Measurements from ENCODE around the gene TNNT1. TPM values are rescaled to one million over a fixed set of nuclear protein-coding genes. Genes with fewer than 3 reads are reported as not detected.

TNNT1 gene
- total RNA-seq, 1 experiment from 2014 or later: 188 TPM

GRCh38 chr19:55083004-55083850, 65.8 kb downstream of the TNNT1 start:
- H3K27ac ChIP-seq (ENCODE audit: low read depth, low read length): no peak overlapping the region
- TF ChIP-seq CBX3 (IDR thresholded peaks at IDR 0.05; ENCODE audit: low read depth) (no peak), RAD21 (IDR thresholded peaks at IDR 0.05; ENCODE audit: low read depth) (no peak), ATF3 (IDR thresholded peaks at IDR 0.05) (no peak), CEBPB (IDR thresholded peaks at IDR 0.05; ENCODE audit: low read depth) (no peak), YY1 (IDR thresholded peaks at IDR 0.05; ENCODE audit: extremely low read depth, insufficient replicate concordance, low read depth, low read length) (no peak), SIN3A (IDR thresholded peaks at IDR 0.05; ENCODE audit: low read depth) (no peak)
- H3K9me3 ChIP-seq (ENCODE audit: control insufficient read depth in 1 of 2, insufficient read depth in 1 of 2, low read depth in 1 of 2, low read length in 2 of 2): no peaks in the 10 kb centered on the region
- H3K36me3 ChIP-seq (ENCODE audit: control insufficient read depth in 1 of 2, insufficient read depth in 2 of 2, low read length in 2 of 2): peaks cover 0 to 7% of the 10 kb centered on the region in 2 experiments; a peak in 1 of 4 replicates
- no peaks in the 10 kb centered on the region for H4K20me1 ChIP-seq (ENCODE audit: insufficient read depth)
- H3K4me1 ChIP-seq (ENCODE audit: control insufficient read depth in 1 of 2, insufficient read depth in 2 of 2, low read length in 2 of 2): peaks cover 8 to 34% of the 10 kb centered on the region in 2 experiments
- POLR2A ChIA-PET: no interaction called here
- no peaks in the 10 kb centered on the region for H3K27me3 ChIP-seq (ENCODE audit: insufficient read depth, low read length)
- CTCF ChIA-PET: no interaction called here
- H2AFZ ChIP-seq (ENCODE audit: low read depth, low read length, poor library complexity, severe bottlenecking): no peak overlapping the region
- DNase-seq (ENCODE audit: low read depth, low spot score): no peak
- ATAC-seq: no peak
- no TSS peak for BruUV-seq (replicated peaks)
- no peak overlapping the region for H3K4me3 ChIP-seq (replicated peaks in 1 of 2; ENCODE audit: low read depth in 1 of 2, low read length in 2 of 2)
- H3K79me2 ChIP-seq (ENCODE audit: insufficient read depth, low read length): no peaks in the 10 kb centered on the region; the same call in 1 of the 2 replicates
- no peak overlapping the region for H3K9ac ChIP-seq (ENCODE audit: low read length)
- H3K4me2 ChIP-seq (ENCODE audit: low read length): no peak overlapping the region
- intact Hi-C loops (cut with micrococcal nuclease): loop anchor here (5.0 kb wide), 1 partner anchor 74 kb away; the partner anchor contains the start of gene TNNI3
- RAD21 ChIA-PET (ENCODE audit: low non-redundant PET in 1 of 2, low total read pairs in 2 of 2, uncharacterized antibody in 2 of 2, unreplicated experiment in 2 of 2): no interaction called here
- H3K9me2 ChIP-seq (ENCODE audit: insufficient read depth): no peaks in the 10 kb centered on the region

Small RNA genes within 50 kb of the gene (microRNA-seq; reads per million reads assigned to microRNA genes)
- not detected for gene MIR7975 (ENCODE audit: borderline number of aligned reads)

Other genes starting within 250 kb of the TNNT1 start
- gene NCR1, start 243.1 kb downstream of the TNNT1 start, total RNA-seq (2021; ENCODE audit: unreplicated experiment): not detected
- gene NLRP7, start 201.7 kb downstream of the TNNT1 start, total RNA-seq (2021; ENCODE audit: unreplicated experiment): not detected
- gene NLRP2, start 182.8 kb downstream of the TNNT1 start, total RNA-seq (2021; ENCODE audit: unreplicated experiment): 56.6 TPM
- not detected for gene GP6, start 110.9 kb downstream of the TNNT1 start, total RNA-seq (2021; ENCODE audit: unreplicated experiment)
- 31.1 TPM for gene RDH13, start 86.1 kb downstream of the TNNT1 start, total RNA-seq (2021; ENCODE audit: unreplicated experiment)
- 62.1 TPM for gene EPS8L1, start 73.3 kb downstream of the TNNT1 start, total RNA-seq (2021; ENCODE audit: unreplicated experiment)
- 83.2 TPM for gene PPP1R12C, start 31.6 kb downstream of the TNNT1 start, total RNA-seq (2021; ENCODE audit: unreplicated experiment)
- 42.1 TPM for gene TNNI3, start 8.5 kb upstream of the TNNT1 start, total RNA-seq (2021; ENCODE audit: unreplicated experiment)
- gene DNAAF3, start 17.4 kb upstream of the TNNT1 start, total RNA-seq (2021; ENCODE audit: unreplicated experiment): 52.8 TPM
- 2.3 TPM for gene SYT5, start 31.1 kb upstream of the TNNT1 start, total RNA-seq (2021; ENCODE audit: unreplicated experiment)
- gene PTPRH, start 60.3 kb upstream of the TNNT1 start, total RNA-seq (2021; ENCODE audit: unreplicated experiment): 15.9 TPM
- gene TMEM86B, start 79.6 kb upstream of the TNNT1 start, total RNA-seq (2021; ENCODE audit: unreplicated experiment): 10.6 TPM
- gene PPP6R1, start 109.8 kb upstream of the TNNT1 start, total RNA-seq (2021; ENCODE audit: unreplicated experiment): 96.7 TPM
- 63.0 TPM for gene HSPBP1, start 130.9 kb upstream of the TNNT1 start, total RNA-seq (2021; ENCODE audit: unreplicated experiment)
- gene BRSK1, start 134.8 kb upstream of the TNNT1 start, total RNA-seq (2021; ENCODE audit: unreplicated experiment): 33.3 TPM
- not detected for gene TMEM150B, start 176.1 kb upstream of the TNNT1 start, total RNA-seq (2021; ENCODE audit: unreplicated experiment)
- gene KMT5C, start 190.7 kb upstream of the TNNT1 start, total RNA-seq (2021; ENCODE audit: unreplicated experiment): 27.5 TPM
- 2.4 TPM for gene COX6B2, start 205.5 kb upstream of the TNNT1 start, total RNA-seq (2021; ENCODE audit: unreplicated experiment)
- gene GARIN5B, start 214.1 kb upstream of the TNNT1 start, total RNA-seq (2021; ENCODE audit: unreplicated experiment): not detected
- 2.8 TPM for gene IL11, start 221.3 kb upstream of the TNNT1 start, total RNA-seq (2021; ENCODE audit: unreplicated experiment)
- not detected for gene TMEM190, start 227.6 kb upstream of the TNNT1 start, total RNA-seq (2021; ENCODE audit: unreplicated experiment)
- gene TMEM238, start 235.1 kb upstream of the TNNT1 start, total RNA-seq (2021; ENCODE audit: unreplicated experiment): 21.0 TPM
- gene RPL28, start 236.7 kb upstream of the TNNT1 start, total RNA-seq (2021; ENCODE audit: unreplicated experiment): 3,050 TPM